LNCaP clone FGC (cell line): Measurements from ENCODE around the gene ECE2.
A peak's percentile ranks its signal among the peaks of the same experiment; 100 is the strongest.

Experiments used
- DNase-seq: peaks from one replicate; pipeline ENCODE4 v3.0.0-alpha.2; 2011; ENCODE audit warnings: low read depth
- H3K4me3 ChIP-seq: 2 replicates; pipeline ENCODE4 v1.5.1; 2011; ENCODE audit warnings: mild to moderate bottlenecking, low read depth, low read length, control low read depth
- TF ChIP-seq, protein P1 (sequence below): IDR thresholded peaks from 2 replicates; pipeline ENCODE4 v1.5.1; 2012; ENCODE audit warnings: mild to moderate bottlenecking; ENCODE audit not compliant: control insufficient read depth, insufficient read depth; ENCODE audit errors: extremely low read depth

Gene ECE2

DNA sequence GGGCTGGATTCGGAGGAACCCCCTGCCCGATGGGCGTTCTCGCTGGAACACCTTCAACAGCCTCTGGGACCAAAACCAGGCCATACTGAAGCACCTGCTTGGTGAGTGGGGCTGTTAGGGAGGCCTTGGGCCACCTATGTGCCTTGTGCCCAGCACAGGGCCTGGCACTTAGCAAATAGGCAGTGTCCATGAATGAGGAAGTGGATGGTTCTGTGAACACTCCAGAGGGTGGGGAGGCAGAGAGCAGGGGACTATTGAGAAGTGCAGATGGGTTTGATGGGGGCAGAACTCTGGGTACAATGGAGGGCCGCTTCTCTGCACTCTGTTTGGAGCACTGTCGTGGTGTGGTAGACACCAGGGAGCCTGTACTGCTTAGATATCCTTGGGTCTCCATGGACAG lies 1.5 kb downstream of the ECE2 start:
- DNase-seq: no peak
- TF ChIP-seq, protein P1, sequence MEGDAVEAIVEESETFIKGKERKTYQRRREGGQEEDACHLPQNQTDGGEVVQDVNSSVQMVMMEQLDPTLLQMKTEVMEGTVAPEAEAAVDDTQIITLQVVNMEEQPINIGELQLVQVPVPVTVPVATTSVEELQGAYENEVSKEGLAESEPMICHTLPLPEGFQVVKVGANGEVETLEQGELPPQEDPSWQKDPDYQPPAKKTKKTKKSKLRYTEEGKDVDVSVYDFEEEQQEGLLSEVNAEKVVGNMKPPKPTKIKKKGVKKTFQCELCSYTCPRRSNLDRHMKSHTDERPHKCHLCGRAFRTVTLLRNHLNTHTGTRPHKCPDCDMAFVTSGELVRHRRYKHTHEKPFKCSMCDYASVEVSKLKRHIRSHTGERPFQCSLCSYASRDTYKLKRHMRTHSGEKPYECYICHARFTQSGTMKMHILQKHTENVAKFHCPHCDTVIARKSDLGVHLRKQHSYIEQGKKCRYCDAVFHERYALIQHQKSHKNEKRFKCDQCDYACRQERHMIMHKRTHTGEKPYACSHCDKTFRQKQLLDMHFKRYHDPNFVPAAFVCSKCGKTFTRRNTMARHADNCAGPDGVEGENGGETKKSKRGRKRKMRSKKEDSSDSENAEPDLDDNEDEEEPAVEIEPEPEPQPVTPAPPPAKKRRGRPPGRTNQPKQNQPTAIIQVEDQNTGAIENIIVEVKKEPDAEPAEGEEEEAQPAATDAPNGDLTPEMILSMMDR: no peak

DNA sequence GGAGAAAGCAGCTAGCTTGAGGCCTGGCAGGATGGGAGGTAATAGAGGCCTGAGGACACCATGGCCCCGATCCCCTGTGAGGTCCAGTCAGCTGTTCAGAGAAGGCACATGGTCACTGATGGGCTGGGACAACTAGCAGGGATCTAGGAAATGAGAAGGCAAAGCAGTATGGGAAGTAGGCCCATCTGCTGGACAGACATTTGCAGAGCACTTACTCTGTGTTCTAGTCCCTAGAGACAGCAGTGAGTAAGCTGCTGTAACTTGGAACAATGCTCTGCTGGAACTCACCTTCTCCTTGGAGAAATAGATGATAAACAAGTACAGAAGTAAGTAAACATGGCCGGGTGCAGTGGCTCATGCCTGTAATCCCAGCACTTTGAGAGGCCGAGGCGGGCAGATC lies 7.1 kb downstream of the ECE2 start:
- no peak overlapping the region for H3K4me3 ChIP-seq
- TF ChIP-seq, protein P1: no peak
- DNase-seq: no peak

More for the DNA sequence above, 1.5 kb downstream of the ECE2 start:
- H3K4me3 ChIP-seq: no peak overlapping the region

DNA sequence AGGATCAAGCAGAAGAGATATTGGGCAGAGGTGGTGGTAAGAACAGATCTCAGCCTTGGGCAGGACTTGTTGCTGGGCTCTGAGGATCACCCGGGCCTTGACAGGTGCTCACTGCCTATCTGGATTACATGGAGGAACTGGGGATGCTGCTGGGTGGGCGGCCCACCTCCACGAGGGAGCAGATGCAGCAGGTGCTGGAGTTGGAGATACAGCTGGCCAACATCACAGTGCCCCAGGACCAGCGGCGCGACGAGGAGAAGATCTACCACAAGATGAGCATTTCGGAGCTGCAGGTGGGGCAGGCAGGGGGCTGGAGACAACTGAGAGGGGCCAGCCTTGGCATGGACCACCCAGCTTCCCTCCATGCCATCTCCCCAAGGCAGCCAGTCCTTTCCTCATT lies 7.9 kb downstream of the ECE2 start:
- no peak for DNase-seq
- no peak overlapping the region for H3K4me3 ChIP-seq
- TF ChIP-seq, protein P1: no peak

DNA sequence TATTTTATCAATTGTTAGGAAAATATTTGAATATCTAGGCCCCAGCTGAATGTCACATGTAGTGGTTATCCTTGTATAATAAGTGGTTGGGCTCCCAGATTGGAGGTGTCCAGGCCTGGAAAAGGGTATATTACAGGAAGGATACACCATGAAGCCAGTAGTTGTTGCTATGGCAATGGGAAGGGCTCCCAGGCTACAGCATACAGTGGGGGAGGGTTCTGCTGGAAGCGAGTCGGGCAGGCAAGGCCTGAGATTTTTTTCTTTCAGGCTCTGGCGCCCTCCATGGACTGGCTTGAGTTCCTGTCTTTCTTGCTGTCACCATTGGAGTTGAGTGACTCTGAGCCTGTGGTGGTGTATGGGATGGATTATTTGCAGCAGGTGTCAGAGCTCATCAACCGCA lies 8.9 kb downstream of the ECE2 start:
- TF ChIP-seq, protein P1: peak; percentile 75
- DNase-seq: peak; percentile 69
- no peak overlapping the region for H3K4me3 ChIP-seq

DNA sequence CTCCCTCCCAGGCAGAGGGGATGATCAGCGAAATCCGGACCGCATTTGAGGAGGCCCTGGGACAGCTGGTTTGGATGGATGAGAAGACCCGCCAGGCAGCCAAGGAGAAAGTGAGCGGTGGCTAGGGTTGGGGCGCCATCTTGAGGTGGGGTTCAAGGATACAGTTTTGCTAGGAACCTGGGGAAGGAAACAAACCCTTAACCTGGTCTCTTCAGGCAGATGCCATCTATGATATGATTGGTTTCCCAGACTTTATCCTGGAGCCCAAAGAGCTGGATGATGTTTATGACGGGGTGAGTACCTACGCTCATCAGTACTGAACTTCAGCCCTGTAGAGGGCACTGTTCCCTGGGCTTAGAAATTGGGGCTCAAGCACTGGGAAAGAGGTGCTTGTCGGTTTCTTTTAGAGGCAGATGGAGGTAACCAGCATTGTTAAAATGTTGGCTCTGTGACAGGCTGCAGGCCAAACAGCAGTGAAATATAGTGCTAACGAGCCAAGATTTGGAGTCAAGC lies 13.7 kb downstream of the ECE2 start:
- DNase-seq: peak; percentile 15
- H3K4me3 ChIP-seq: no peak overlapping the region
- TF ChIP-seq, protein P1: peak; percentile 63

DNA sequence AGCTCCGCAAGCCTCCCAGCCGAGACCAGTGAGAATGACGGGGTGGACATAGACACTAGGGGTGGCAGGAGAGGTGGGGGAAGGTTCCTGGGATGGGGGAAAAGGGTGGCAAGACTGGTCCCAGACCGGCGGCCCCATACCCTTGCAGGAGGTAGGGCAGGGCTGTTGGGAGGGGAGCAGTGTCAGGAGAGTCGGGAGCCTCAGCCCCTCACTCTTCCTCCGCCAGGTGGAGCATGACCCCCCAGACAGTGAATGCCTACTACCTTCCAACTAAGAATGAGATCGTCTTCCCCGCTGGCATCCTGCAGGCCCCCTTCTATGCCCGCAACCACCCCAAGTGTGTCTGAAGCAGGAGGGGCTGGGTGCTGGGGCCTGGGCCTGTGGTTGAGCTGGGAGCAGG lies 14.5 kb downstream of the ECE2 start:
- TF ChIP-seq, protein P1: no peak
- DNase-seq: no peak
- H3K4me3 ChIP-seq: no peak overlapping the region

DNA sequence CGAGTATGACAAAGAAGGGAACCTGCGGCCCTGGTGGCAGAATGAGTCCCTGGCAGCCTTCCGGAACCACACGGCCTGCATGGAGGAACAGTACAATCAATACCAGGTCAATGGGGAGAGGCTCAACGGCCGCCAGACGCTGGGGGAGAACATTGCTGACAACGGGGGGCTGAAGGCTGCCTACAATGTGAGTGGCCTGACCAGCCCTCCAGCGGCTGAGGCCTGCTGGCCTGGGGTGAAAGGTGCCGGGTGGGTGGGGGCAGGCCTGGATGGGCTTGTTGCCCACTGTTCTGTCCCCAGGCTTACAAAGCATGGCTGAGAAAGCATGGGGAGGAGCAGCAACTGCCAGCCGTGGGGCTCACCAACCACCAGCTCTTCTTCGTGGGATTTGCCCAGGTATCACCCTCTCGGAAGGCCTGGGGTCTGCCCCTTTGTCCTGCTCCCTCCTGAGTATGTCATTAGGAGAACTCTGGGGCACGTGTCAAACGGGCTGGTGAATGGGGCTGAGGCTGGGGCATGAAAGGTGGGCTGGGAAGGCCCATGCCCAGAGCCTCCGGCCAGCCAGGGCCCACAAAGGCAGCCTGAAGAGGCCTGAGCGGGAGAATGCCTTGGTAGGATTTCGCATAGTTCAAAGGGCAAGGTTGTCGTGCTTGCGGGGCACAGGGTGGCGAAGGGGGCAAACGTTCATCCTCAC lies 15.4 kb downstream of the ECE2 start:
- TF ChIP-seq, protein P1: no peak
- no peak overlapping the region for H3K4me3 ChIP-seq
- DNase-seq: no peak
